PC-3 (cell line): ENCODE data around the gene EN2.

Source experiments
- CTCF ChIP-seq: fragments of 300-600 bp; sonication (generic); conservative IDR thresholded peaks from 2 replicates; pipeline ENCODE4 v1.5.1; 2017; ENCODE audit warnings: antibody characterized with exemption, low read depth, mild to moderate bottlenecking, low read length
- EZH2phosphoT487 ChIP-seq: fragments of 300-600 bp; sonication (generic); IDR thresholded peaks from 2 replicates; pipeline ENCODE4 v1.6.1; 2018; ENCODE audit warnings: mild to moderate bottlenecking, antibody characterized with exemption, low read length, borderline replicate concordance

GRCh38 chr7:155469311-155470185, 11.6 kb downstream of the EN2 start:
- TF ChIP-seq CTCF, result no peak
- TF ChIP-seq EZH2phosphoT487, result no peak
